H1 (cell line): ENCODE data around the gene MRPL40. TPM values are rescaled to one million over a fixed set of nuclear protein-coding genes. Genes with fewer than 3 reads are reported as not detected.

Experiments used
- CTCF ChIA-PET: fragments of 300-600 bp; sonication (Branson Sonifier 250); formaldehyde crosslinking; loops from one replicate; lab custom pipeline; 2021; ENCODE audit not compliant: partially characterized antibody; lab: Charles Lee
- POLR2A ChIA-PET: fragments of 300-600 bp; sonication (Branson Sonifier 250); formaldehyde crosslinking; loops from one replicate; lab custom pipeline; 2021; ENCODE audit warnings: inconsistent platforms; ENCODE audit not compliant: partially characterized antibody; lab: Charles Lee
- DNase-seq, 2 experiments: peaks; one replicate each; pipeline versions ENCODE4 v3.0.0 to v3.0.0-alpha.2; 2010 to 2022; ENCODE audit warnings: low spot score in 2 of 2, low read depth in 1 of 2, mixed read lengths in 1 of 2
- FAIRE-seq: peaks from 2 replicates; lab custom pipeline; 2011; peaks lifted over from hg19 to GRCh38; lab: Jason Lieb, UNC
- H2AFZ ChIP-seq: 2 replicates; pipeline ENCODE4 v1.8.1; 2012; ENCODE audit warnings: low read length, inconsistent platforms
- H2AK5ac ChIP-seq: 2 replicates; pipeline ENCODE4 v1.6.1; 2013; ENCODE audit warnings: low read depth, low read length
- H2BK120ac ChIP-seq: replicated peaks from 2 replicates; pipeline ENCODE3; 2013; ENCODE audit warnings: low read depth, low read length, inconsistent platforms
- H2BK12ac ChIP-seq: 2 replicates; pipeline ENCODE4 v1.6.1; 2013; ENCODE audit warnings: low read depth, low read length
- H2BK15ac ChIP-seq: 2 replicates; pipeline ENCODE4 v1.6.1; 2013; ENCODE audit warnings: low read length
- H2BK20ac ChIP-seq: 2 replicates; pipeline ENCODE4 v1.6.1; 2013; ENCODE audit warnings: low read length
- H2BK5ac ChIP-seq: 2 replicates; pipeline ENCODE4 v1.6.1; 2013; ENCODE audit warnings: low read depth, low read length
- H3K14ac ChIP-seq: 2 replicates; pipeline ENCODE4 v1.6.1; 2013; ENCODE audit warnings: inconsistent platforms; ENCODE audit not compliant: insufficient read length
- H3K18ac ChIP-seq: 2 replicates; pipeline ENCODE4 v1.6.1; 2013; ENCODE audit warnings: low read length; ENCODE audit errors: extremely low read depth
- H3K23ac ChIP-seq: 2 replicates; pipeline ENCODE4 v1.6.1; 2013; ENCODE audit warnings: inconsistent platforms; ENCODE audit not compliant: insufficient read length
- H3K23me2 ChIP-seq: 2 replicates; pipeline ENCODE4 v1.6.1; 2013; ENCODE audit warnings: low read depth, low read length
- H3K27ac ChIP-seq: 2 replicates; pipeline ENCODE4 v1.6.1; 2011; ENCODE audit warnings: low read depth, low read length, inconsistent platforms
- H3K27me3 ChIP-seq, 4 experiments: replicated peaks in 1 of 4; 1 replicate in 1 of 4; 2 replicates in 3 of 4; pipeline versions ENCODE4 v1.6.1 to v1.8.1; 2011 to 2013; ENCODE audit warnings: low read length in 3 of 4, mild to moderate bottlenecking in 3 of 4, inconsistent platforms in 2 of 4, mixed read lengths in 2 of 4, moderate library complexity in 1 of 4; ENCODE audit not compliant: control insufficient read depth in 3 of 4, insufficient read depth in 3 of 4; ENCODE audit errors: extremely low read depth in 1 of 4
- H3K36me3 ChIP-seq, 4 experiments: 2 replicates each; pipeline versions ENCODE4 v1.6.1 to v1.8.1; 2011 to 2013; ENCODE audit warnings: mild to moderate bottlenecking in 4 of 4, low read length in 3 of 4, moderate library complexity in 2 of 4, control low read depth in 1 of 4, inconsistent platforms in 1 of 4; ENCODE audit not compliant: insufficient read depth in 4 of 4, control insufficient read depth in 2 of 4
- H3K4ac ChIP-seq: replicated peaks from 2 replicates; pipeline ENCODE3; 2013; ENCODE audit warnings: low read length, low read depth, mixed read lengths, inconsistent platforms; ENCODE audit not compliant: insufficient read length
- H3K4me1 ChIP-seq, 4 experiments: replicated peaks in 1 of 4; 1 replicate in 1 of 4; 2 replicates in 3 of 4; pipeline versions ENCODE4 v1.6.1 to v1.8.1; 2011 to 2013; ENCODE audit warnings: low read length in 3 of 4, inconsistent platforms in 2 of 4, mixed read lengths in 1 of 4; ENCODE audit not compliant: insufficient read depth in 4 of 4, control insufficient read depth in 3 of 4
- H3K4me2 ChIP-seq, 2 experiments: 2 replicates each; pipeline versions ENCODE4 v1.6.1 to v1.8.1; 2011 to 2013; ENCODE audit warnings: low read depth in 2 of 2, low read length in 2 of 2, control low read depth in 1 of 2, inconsistent platforms in 1 of 2, mild to moderate bottlenecking in 1 of 2; ENCODE audit not compliant: insufficient read depth in 1 of 2
- H3K4me3 ChIP-seq, 4 experiments: fragments of 200-600, 300-600 bp in 1 of 4; sonication (generic), shearing (Covaris generic), sonication (Bioruptor Twin) in 1 of 4; 2 replicates each; pipeline versions ENCODE4 v1.5.1 to v1.8.1; 2011 to 2016; ENCODE audit warnings: low read length in 4 of 4, low read depth in 3 of 4, control low read depth in 2 of 4, inconsistent platforms in 2 of 4, mild to moderate bottlenecking in 2 of 4, mixed read lengths in 1 of 4, moderate library complexity in 1 of 4; ENCODE audit not compliant: insufficient read depth in 2 of 4; ENCODE audit errors: extremely low read depth in 1 of 4
- H3K56ac ChIP-seq: replicated peaks from 2 replicates; pipeline ENCODE3; 2013; ENCODE audit warnings: low read depth, mild to moderate bottlenecking, mixed read lengths, low read length, inconsistent platforms; ENCODE audit not compliant: insufficient read length
- H3K79me1 ChIP-seq: 2 replicates; pipeline ENCODE4 v1.6.1; 2013; ENCODE audit warnings: low read depth, low read length, control low read depth
- H3K79me2 ChIP-seq, 2 experiments: 2 replicates each; pipeline versions ENCODE4 v1.6.1 to v1.8.1; 2012 to 2013; ENCODE audit warnings: low read length in 2 of 2, mild to moderate bottlenecking in 2 of 2, inconsistent platforms in 1 of 2; ENCODE audit not compliant: insufficient read depth in 2 of 2, control insufficient read depth in 1 of 2
- H3K9ac ChIP-seq, 4 experiments: replicated peaks in 1 of 4; 1 replicate in 1 of 4; 2 replicates in 3 of 4; pipeline versions ENCODE4 v1.6.1 to v1.8.1; 2011 to 2013; ENCODE audit warnings: low read depth in 3 of 4, low read length in 3 of 4, control low read depth in 2 of 4, mild to moderate bottlenecking in 2 of 4, moderate library complexity in 2 of 4, inconsistent platforms in 1 of 4; ENCODE audit errors: extremely low read depth in 1 of 4
- H3K9me3 ChIP-seq, 2 experiments: 2 replicates each; pipeline versions ENCODE4 v1.6.1 to v1.8.1; 2012 to 2013; ENCODE audit warnings: mild to moderate bottlenecking in 2 of 2, moderate library complexity in 2 of 2, control low read depth in 1 of 2, inconsistent platforms in 1 of 2, low read depth in 1 of 2, low read length in 1 of 2, mixed read lengths in 1 of 2; ENCODE audit not compliant: insufficient read depth in 2 of 2
- H4K20me1 ChIP-seq, 2 experiments: replicated peaks in 1 of 2; 2 replicates each; pipeline versions ENCODE3 to v1.8.1; 2011 to 2013; ENCODE audit warnings: inconsistent platforms in 2 of 2, low read length in 2 of 2, mild to moderate bottlenecking in 1 of 2; ENCODE audit not compliant: insufficient read depth in 2 of 2, control insufficient read depth in 1 of 2
- H4K5ac ChIP-seq: 2 replicates; pipeline ENCODE4 v1.6.1; 2013; ENCODE audit warnings: low read length, low read depth, mixed read lengths, inconsistent platforms; ENCODE audit not compliant: insufficient read length
- H4K8ac ChIP-seq: 2 replicates; pipeline ENCODE4 v1.8.0; 2013; ENCODE audit warnings: mild to moderate bottlenecking, moderate library complexity, low read length, inconsistent platforms; ENCODE audit not compliant: insufficient read depth; ENCODE audit errors: extremely low read depth
- H4K91ac ChIP-seq: replicated peaks from 2 replicates; pipeline ENCODE3; 2013; ENCODE audit warnings: low read length, mixed read lengths, inconsistent platforms; ENCODE audit not compliant: insufficient read length
- BACH1 ChIP-seq: IDR thresholded peaks from 2 replicates; pipeline ENCODE4 v1.6.1; 2012; ENCODE audit warnings: low read length, improper control_type of control experiment
- CBX5 ChIP-seq: fragments of 300-800, 300-1000 bp; sonication (generic); IDR thresholded peaks from 2 replicates; pipeline ENCODE4 v1.7.1; 2016; ENCODE audit warnings: antibody characterized with exemption, low read length, low read depth
- CEBPB ChIP-seq: IDR thresholded peaks from 2 replicates; pipeline ENCODE4 v1.6.1; 2012; ENCODE audit warnings: low read depth, low read length
- POLR2A ChIP-seq, 2 experiments: IDR thresholded peaks; 1 replicate in 1 of 2; 2 replicates in 1 of 2; pipeline ENCODE4 v1.6.1; 2011; ENCODE audit warnings: low read depth in 2 of 2, low read length in 2 of 2, mild to moderate bottlenecking in 2 of 2; ENCODE audit errors: control extremely low read depth in 1 of 2
- POU5F1 ChIP-seq: IDR thresholded peaks from 2 replicates; pipeline ENCODE4 v1.6.1; 2011; ENCODE audit warnings: low read depth, mild to moderate bottlenecking, low read length, moderate library complexity
- TAF1 ChIP-seq: IDR thresholded peaks from 2 replicates; pipeline ENCODE4 v1.6.1; 2011; ENCODE audit warnings: mild to moderate bottlenecking, low read depth, low read length
- ZNF274 ChIP-seq: IDR thresholded peaks from 2 replicates; pipeline ENCODE4 v1.7.0; 2012; ENCODE audit warnings: low read length, borderline replicate concordance; ENCODE audit errors: extremely low read depth
- WGBS, 2 experiments: shearing (Covaris generic) in 1 of 2; methylation state at CpG; one replicate each; pipeline versions ENCODE4 v1.1.6 to v1.1.7; 2013 to 2015; ENCODE audit warnings: low lambda C conversion rate in 2 of 2, mixed read lengths in 2 of 2, inconsistent platforms in 1 of 2, low coverage in 1 of 2, missing lambda C conversion rate in 1 of 2; ENCODE audit not compliant: insufficient replicate concordance in 2 of 2, insufficient coverage in 1 of 2, insufficient read length in 1 of 2; ENCODE audit errors: extremely low coverage in 1 of 2, missing lambda C conversion rate in 1 of 2; 5-methylcytosine and 5-hydroxymethylcytosine counted together
- polyA plus RNA-seq, 7 experiments: library from polyadenylated mRNA; depleted of rRNA in 3 of 7; stranded (reverse) in 5 of 7; unstranded in 2 of 7; fragments of >200 nt in 5 of 7; fragments of 200-250 nt in 2 of 7; gene quantifications; 1 replicate in 5 of 7; 2 replicates in 1 of 7; 4 replicates in 1 of 7; pipeline versions ENCODE4 v1.2.1 to v1.2.3, GENCODE V29; 2011 to 2013; ENCODE audit warnings: missing spikeins in 2 of 7, mixed read lengths in 2 of 7
- total RNA-seq: library from RNA; stranded (reverse); fragmentation: NEBNext Ultra II Directional; extraction: Animal tissue kit (Norgen Biotek cat#: 25700); gene quantifications from 2 replicates; pipeline ENCODE4 v1.2.1, GENCODE V29; 2021

Gene MRPL40
- total and polyA plus RNA-seq, 2 of the 8 experiments (the other 6 are each of a cell fraction or from before 2014, with no cell fraction given): 12.4 to 14.5 TPM

GRCh38 chr22:19472233-19472632 is 39.9 kb downstream of the MRPL40 start:
- no peak overlapping the region for H3K9ac ChIP-seq
- H3K23ac ChIP-seq: no peak overlapping the region
- H3K56ac ChIP-seq: no peak overlapping the region
- no peak overlapping the region for H4K8ac ChIP-seq
- peaks cover 27 to 46% (median 36%) of the 10 kb centered on the region in 4 experiments; a peak in 7 of 8 replicates for H3K36me3 ChIP-seq
- no peak overlapping the region for H3K4ac ChIP-seq
- ChIA-PET POLR2A (no interaction called here), CTCF (interaction anchor here (1.3 to 3.4 kb wide), 4 partner anchors 8 to 160 kb away, joined by 3 to 34 read pairs (median 14); no protein-coding TSS in a partner anchor)
- no peak overlapping the region for H3K14ac ChIP-seq
- peaks cover 0 to 22% of the 10 kb centered on the region in 2 experiments; a peak in 2 of 4 replicates for H3K79me2 ChIP-seq
- no peak overlapping the region for H4K91ac ChIP-seq
- no peak overlapping the region for H3K4me3 ChIP-seq
- no peak overlapping the region for H3K4me2 ChIP-seq
- no peak overlapping the region for H2BK12ac ChIP-seq
- no peaks in the 10 kb centered on the region for H3K9me3 ChIP-seq
- no peak overlapping the region for H2BK20ac ChIP-seq
- H2BK15ac ChIP-seq: no peak overlapping the region
- no peaks in the 10 kb centered on the region for H3K23me2 ChIP-seq
- peaks cover 7% of the 10 kb centered on the region for H3K79me1 ChIP-seq
- no peak overlapping the region for H2AK5ac ChIP-seq
- H3K4me1 ChIP-seq: no peaks in the 10 kb centered on the region
- H3K27ac ChIP-seq: no peak overlapping the region
- no peak overlapping the region for H2AFZ ChIP-seq
- DNase-seq (no peak), FAIRE-seq (no peak)
- 89% methylated on average over 7 of the region's 8 CpGs; no CpG with 5 or more reads in 1 of the 2 experiments for WGBS, 2 experiments
- no peak overlapping the region for H4K5ac ChIP-seq
- H2BK5ac ChIP-seq: no peak overlapping the region
- H3K27me3 ChIP-seq: no peaks in the 10 kb centered on the region
- peaks cover 4 to 28% of the 10 kb centered on the region in 2 experiments for H4K20me1 ChIP-seq
- H3K18ac ChIP-seq: no peak overlapping the region
- H2BK120ac ChIP-seq: no peak overlapping the region
- TF ChIP-seq POU5F1: no peak
- TF ChIP-seq CEBPB: no peak
- no peak for TF ChIP-seq BACH1
- TF ChIP-seq ZNF274: no peak
- TF ChIP-seq CBX5: no peak
- no peak for TF ChIP-seq POLR2A (IDR thresholded peaks at IDR 0.05; ENCODE audit: control extremely low read depth in 1 of 2, low read depth in 2 of 2, low read length in 2 of 2)
- TF ChIP-seq TAF1: no peak
